ENCODE results near the gene COL19A1.
"Not testable (repeated sequence)": the region's sequence is repeated elsewhere in the genome, so short reads cannot be mapped to it uniquely, and the experiment has no call there.

Gene COL19A1

GRCh38 chr6:69866351-69866769, at the start of gene COL19A1:
Gene COL19A1, plus strand, starts transcription at chr6:69866556. Its CDS starts 13,012 bp downstream, at chr6:69879568.
- no peak for DNase-seq

- no peak for DNase-seq
Observed at GRCh38 chr6:69816569-69816968, 49.8 kb upstream of the COL19A1 start.

- no peak for DNase-seq
Observed at GRCh38 chr6:69817358-69817757, 49.0 kb upstream of the COL19A1 start.

GRCh38 chr6:69818223-69818930, 48.0 kb upstream of the COL19A1 start:
- no peak for DNase-seq

- no peak for DNase-seq
Observed at GRCh38 chr6:69819138-69819537, 47.2 kb upstream of the COL19A1 start.

- DNase-seq = no peak
Observed at GRCh38 chr6:69820018-69820417, 46.3 kb upstream of the COL19A1 start.

GRCh38 chr6:69820438-69820837, 45.9 kb upstream of the COL19A1 start:
- DNase-seq = no peak

- not testable (repeated sequence) for DNase-seq
Observed at GRCh38 chr6:69824355-69824754, 42.0 kb upstream of the COL19A1 start.

GRCh38 chr6:69825904-69826303, 40.5 kb upstream of the COL19A1 start:
- no peak for DNase-seq

- no peak for DNase-seq
Observed at GRCh38 chr6:69827276-69827893, 39.0 kb upstream of the COL19A1 start.

GRCh38 chr6:69832558-69832957, 33.8 kb upstream of the COL19A1 start:
- no peak for DNase-seq

GRCh38 chr6:69835414-69836179, 30.8 kb upstream of the COL19A1 start:
- no peak for DNase-seq

- DNase-seq = no peak
Observed at GRCh38 chr6:69841862-69842261, 24.5 kb upstream of the COL19A1 start.

GRCh38 chr6:69843189-69843588, 23.2 kb upstream of the COL19A1 start:
- no peak for DNase-seq

GRCh38 chr6:69846312-69846711, 20.0 kb upstream of the COL19A1 start:
- no peak for DNase-seq

GRCh38 chr6:69846770-69847491, 19.4 kb upstream of the COL19A1 start:
- DNase-seq = no peak

- no peak for DNase-seq
Observed at GRCh38 chr6:69847492-69847788, 18.9 kb upstream of the COL19A1 start.

- DNase-seq = no peak
Observed at GRCh38 chr6:69848552-69848951, 17.8 kb upstream of the COL19A1 start.

GRCh38 chr6:69852706-69853105, 13.7 kb upstream of the COL19A1 start:
- no peak for DNase-seq

- no peak for DNase-seq
Observed at GRCh38 chr6:69861986-69862385, 4.4 kb upstream of the COL19A1 start.

GRCh38 chr6:69863766-69864165, 2.6 kb upstream of the COL19A1 start:
- no peak for DNase-seq

- no peak for DNase-seq
Observed at GRCh38 chr6:69865126-69865525, 1.2 kb upstream of the COL19A1 start.
